B cell (primary cell): Measurements from ENCODE around the gene QSOX1. TPM values are rescaled to one million over a fixed set of nuclear protein-coding genes. Genes with fewer than 3 reads are reported as not detected.

Experiments used
- ATAC-seq: fragments of 200-7000 bp; cut with Tn5 transposase; one replicate; pipeline ENCODE4 v1.10.0; 2021; ENCODE audit warnings: low read depth, mild to moderate bottlenecking, moderate number of reproducible peaks, moderate library complexity
- CTCF ChIA-PET: fragments of 350-600 bp; sonication (Branson Sonifier 250); formaldehyde crosslinking; loops from one replicate; lab custom pipeline; 2021; ENCODE audit warnings: antibody characterized with exemption, inconsistent platforms; lab: Charles Lee
- POLR2A ChIA-PET: fragments of 350-600 bp; sonication (Branson Sonifier 250); formaldehyde crosslinking; loops from one replicate; lab custom pipeline; 2021; ENCODE audit warnings: antibody characterized with exemption; lab: Charles Lee
- DNase-seq: peaks from one replicate; pipeline ENCODE4 v3.0.0; 2013
- H2AFZ ChIP-seq: 2 replicates; pipeline ENCODE4 v1.6.1; 2012; ENCODE audit warnings: mild to moderate bottlenecking, low read depth, low read length; ENCODE audit not compliant: insufficient read depth, poor library complexity, severe bottlenecking
- H3K27ac ChIP-seq, 2 donors: 1 replicate in 1 of 2; 2 replicates in 1 of 2; pipeline ENCODE4 v1.5.1; 2012 to 2013; ENCODE audit warnings: low read length in 2 of 2, mild to moderate bottlenecking in 2 of 2, moderate library complexity in 1 of 2
- H3K27me3 ChIP-seq, 4 experiments: fragments of 200-600 bp in 1 of 4; sonication (generic) in 1 of 4; replicated peaks in 1 of 4; 1 replicate in 2 of 4; 2 replicates in 2 of 4; pipeline versions ENCODE4 v1.6.1 to v1.7.0; 2013 to 2016; ENCODE audit warnings: low read length in 3 of 4, mild to moderate bottlenecking in 2 of 4, mixed read lengths in 1 of 4, moderate library complexity in 1 of 4; ENCODE audit not compliant: insufficient read depth in 4 of 4, control insufficient read depth in 3 of 4; ENCODE audit errors: control extremely low read depth in 1 of 4
- H3K36me3 ChIP-seq, 2 experiments: replicated peaks in 1 of 2; 1 replicate in 1 of 2; 2 replicates in 1 of 2; pipeline versions ENCODE4 v1.6.1 to v1.7.1; 2013; ENCODE audit warnings: low read length in 1 of 2; ENCODE audit not compliant: insufficient read depth in 2 of 2, control insufficient read depth in 1 of 2; ENCODE audit errors: control extremely low read depth in 1 of 2, extremely low read depth in 1 of 2
- H3K4me1 ChIP-seq, 2 donors: fragments of 200-600 bp in 1 of 2; sonication (generic) in 1 of 2; 1 replicate in 1 of 2; 2 replicates in 1 of 2; pipeline versions ENCODE4 v1.5.1 to v1.6.1; 2013 to 2017; ENCODE audit warnings: low read length in 2 of 2; ENCODE audit not compliant: control insufficient read depth in 2 of 2, insufficient read depth in 2 of 2
- H3K4me2 ChIP-seq: replicated peaks from 2 replicates; pipeline ENCODE3; 2012; ENCODE audit warnings: mild to moderate bottlenecking, low read depth, low read length; ENCODE audit not compliant: poor library complexity, severe bottlenecking
- H3K4me3 ChIP-seq, 5 experiments: fragments of 200-600 bp in 1 of 5; sonication (generic) in 1 of 5; 1 replicate in 3 of 5; 2 replicates in 2 of 5; pipeline versions ENCODE4 v1.5.1 to v1.7.0; 2011 to 2016; ENCODE audit warnings: low read length in 4 of 5, mild to moderate bottlenecking in 4 of 5, low read depth in 2 of 5, control low read depth in 1 of 5, moderate library complexity in 1 of 5; ENCODE audit not compliant: insufficient read depth in 1 of 5; ENCODE audit errors: control extremely low read depth in 1 of 5, extremely low read depth in 1 of 5
- H3K79me2 ChIP-seq: fragments of 200-600 bp; sonication (generic); one replicate; pipeline ENCODE4 v1.6.0; 2016; ENCODE audit warnings: low read length; ENCODE audit not compliant: control insufficient read depth, insufficient read depth
- H3K9ac ChIP-seq: fragments of 200-600 bp; sonication (generic); 2 replicates; pipeline ENCODE4 v1.6.1; 2017; ENCODE audit warnings: mild to moderate bottlenecking, low read length, moderate library complexity
- H3K9me3 ChIP-seq, 3 donors: one replicate each; pipeline versions ENCODE4 v1.6.1 to v1.7.1; 2013; ENCODE audit warnings: low read length in 2 of 3; ENCODE audit not compliant: control insufficient read depth in 2 of 3, insufficient read depth in 1 of 3; ENCODE audit errors: control extremely low read depth in 1 of 3
- H4K20me1 ChIP-seq: 2 replicates; pipeline ENCODE4 v1.6.0; 2012; ENCODE audit warnings: mild to moderate bottlenecking, low read length; ENCODE audit not compliant: insufficient read depth, control insufficient read depth, poor library complexity, severe bottlenecking
- H3K27ac Mint-ChIP-seq: one replicate; pipeline ENCODE4 v1.8.0; 2021; ENCODE audit warnings: mixed read lengths
- H3K27me3 Mint-ChIP-seq: one replicate; pipeline ENCODE4 v1.8.0; 2021; ENCODE audit warnings: mixed read lengths
- H3K4me1 Mint-ChIP-seq: one replicate; pipeline ENCODE4 v1.8.0; 2021; ENCODE audit warnings: mixed read lengths
- H3K4me3 Mint-ChIP-seq: one replicate; pipeline ENCODE4 v1.8.0; 2021; ENCODE audit warnings: mixed read lengths
- H3K9me3 Mint-ChIP-seq: one replicate; pipeline ENCODE4 v1.8.0; 2022; ENCODE audit warnings: mixed read lengths; ENCODE audit not compliant: insufficient read depth
- EZH2 ChIP-seq: IDR thresholded peaks from 2 replicates; pipeline ENCODE4 v1.6.1; 2012; ENCODE audit warnings: borderline replicate concordance, low read depth, mild to moderate bottlenecking, moderate library complexity, low read length; ENCODE audit not compliant: insufficient read depth, poor library complexity, severe bottlenecking
- WGBS: methylation state at CpG from one replicate; pipeline ENCODE4 v1.1.5; 2013; ENCODE audit warnings: missing lambda C conversion rate; ENCODE audit not compliant: insufficient coverage; 5-methylcytosine and 5-hydroxymethylcytosine counted together
- intact Hi-C: fragments of 100-400 bp; cut with micrococcal nuclease; formaldehyde crosslinking; loops from one replicate; pipeline ENCODE4 v1.10.0; 2022
- polyA plus RNA-seq: library from polyadenylated mRNA; depleted of rRNA; stranded (reverse); fragments of >200 nt; gene quantifications from 2 replicates; pipeline ENCODE4 v1.2.3, GENCODE V29; 2012
- total RNA-seq, 2 donors: library from RNA; stranded (reverse); fragments of 120-200 nt in 1 of 2; gene quantifications; 1 replicate in 1 of 2; 2 replicates in 1 of 2; pipeline versions ENCODE4 v1.2.3 to v1.2.4, GENCODE V29; 2013 to 2022
- TF ChIP-seq, protein P1 (sequence below): fragments of 200-600 bp; IDR thresholded peaks from one replicate; pipeline ENCODE4 v1.8.0; 2022; ENCODE audit warnings: antibody characterized with exemption, mild to moderate bottlenecking

Gene QSOX1
- total and polyA plus RNA-seq, 2 donors (not counting 1 experiment from before 2014, with no cell fraction given): 11.4 to 20.6 TPM

DNA sequence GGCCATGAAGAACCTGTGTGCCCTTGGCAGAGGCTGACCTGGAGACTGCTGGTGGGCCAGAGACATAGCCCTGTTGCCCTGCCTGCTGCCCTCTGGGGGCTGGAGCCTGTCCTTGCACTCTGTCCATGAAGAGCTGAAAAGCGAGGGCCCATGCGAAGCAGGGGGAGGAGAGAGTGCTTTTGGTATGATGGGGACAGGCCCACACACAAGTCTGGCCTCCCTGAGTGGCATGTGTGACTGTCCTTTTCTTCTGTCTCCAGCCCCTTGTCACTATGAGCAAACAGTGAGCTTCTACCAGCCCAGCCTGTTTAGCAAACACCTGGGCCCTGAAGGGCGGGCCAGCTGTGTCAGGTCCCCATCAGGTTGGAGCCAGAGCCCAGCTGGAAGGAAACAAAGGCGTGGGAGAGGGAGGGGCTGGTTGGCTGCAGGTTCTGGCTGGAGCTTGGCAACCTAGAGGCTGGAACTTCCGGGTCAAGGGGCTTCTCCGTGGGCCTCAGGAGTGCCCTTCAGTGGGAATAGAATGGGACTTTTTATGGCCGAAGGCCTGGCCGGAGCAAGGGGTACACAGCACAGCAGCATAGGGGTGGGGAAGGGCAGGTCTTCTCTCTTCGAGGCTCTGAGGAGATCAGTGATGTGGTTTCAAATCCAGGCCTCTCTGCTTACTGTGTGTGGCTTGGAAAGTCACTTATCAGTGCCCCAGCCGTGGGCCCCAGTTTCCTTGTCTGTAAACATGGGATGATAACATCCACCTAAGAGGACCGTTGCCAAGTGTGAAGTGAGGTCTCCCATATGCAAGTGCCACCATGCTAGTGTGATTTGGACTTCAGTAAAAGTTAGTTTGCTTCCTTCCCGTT, 14.3 kb downstream of the QSOX1 start:
- Histone ChIP-seq H3K4me1 (no peaks in the 10 kb centered on the region), H2AFZ (no peak overlapping the region), H3K9me3 (no peaks in the 10 kb centered on the region), H3K79me2 (peaks cover 3% of the 10 kb centered on the region), H3K36me3 (peaks cover 0 to 6% of the 10 kb centered on the region in 2 experiments), H3K9ac (no peak overlapping the region), H3K27ac (no peak overlapping the region), H3K4me3 (no peak overlapping the region), H3K4me2 (no peak overlapping the region), H4K20me1 (no peaks in the 10 kb centered on the region), H3K27me3 (no peaks in the 10 kb centered on the region)
- no peaks in the 10 kb centered on the region for H3K4me1 Mint-ChIP-seq
- no peaks in the 10 kb centered on the region for H3K27me3 Mint-ChIP-seq
- ATAC-seq: peak; percentile 66
- POLR2A ChIA-PET: no interaction called here
- no peaks in the 10 kb centered on the region for H3K9me3 Mint-ChIP-seq
- H3K4me3 Mint-ChIP-seq: no peak overlapping the region
- CTCF ChIA-PET: interaction anchor here (0.6 to 8.5 kb wide), 10 partner anchors 10 to 472 kb away, joined by 3 to 62 read pairs (median 4); partner anchors contain the start of gene QSOX1
- DNase-seq: no peak
- TF ChIP-seq, protein P1, sequence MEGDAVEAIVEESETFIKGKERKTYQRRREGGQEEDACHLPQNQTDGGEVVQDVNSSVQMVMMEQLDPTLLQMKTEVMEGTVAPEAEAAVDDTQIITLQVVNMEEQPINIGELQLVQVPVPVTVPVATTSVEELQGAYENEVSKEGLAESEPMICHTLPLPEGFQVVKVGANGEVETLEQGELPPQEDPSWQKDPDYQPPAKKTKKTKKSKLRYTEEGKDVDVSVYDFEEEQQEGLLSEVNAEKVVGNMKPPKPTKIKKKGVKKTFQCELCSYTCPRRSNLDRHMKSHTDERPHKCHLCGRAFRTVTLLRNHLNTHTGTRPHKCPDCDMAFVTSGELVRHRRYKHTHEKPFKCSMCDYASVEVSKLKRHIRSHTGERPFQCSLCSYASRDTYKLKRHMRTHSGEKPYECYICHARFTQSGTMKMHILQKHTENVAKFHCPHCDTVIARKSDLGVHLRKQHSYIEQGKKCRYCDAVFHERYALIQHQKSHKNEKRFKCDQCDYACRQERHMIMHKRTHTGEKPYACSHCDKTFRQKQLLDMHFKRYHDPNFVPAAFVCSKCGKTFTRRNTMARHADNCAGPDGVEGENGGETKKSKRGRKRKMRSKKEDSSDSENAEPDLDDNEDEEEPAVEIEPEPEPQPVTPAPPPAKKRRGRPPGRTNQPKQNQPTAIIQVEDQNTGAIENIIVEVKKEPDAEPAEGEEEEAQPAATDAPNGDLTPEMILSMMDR: peak; percentile 34
- TF ChIP-seq EZH2: no peak
- intact Hi-C loops: no loop called here
- WGBS: 91% methylated on average over 12 of the region's 12 CpGs
- H3K27ac Mint-ChIP-seq: no peak overlapping the region

DNA sequence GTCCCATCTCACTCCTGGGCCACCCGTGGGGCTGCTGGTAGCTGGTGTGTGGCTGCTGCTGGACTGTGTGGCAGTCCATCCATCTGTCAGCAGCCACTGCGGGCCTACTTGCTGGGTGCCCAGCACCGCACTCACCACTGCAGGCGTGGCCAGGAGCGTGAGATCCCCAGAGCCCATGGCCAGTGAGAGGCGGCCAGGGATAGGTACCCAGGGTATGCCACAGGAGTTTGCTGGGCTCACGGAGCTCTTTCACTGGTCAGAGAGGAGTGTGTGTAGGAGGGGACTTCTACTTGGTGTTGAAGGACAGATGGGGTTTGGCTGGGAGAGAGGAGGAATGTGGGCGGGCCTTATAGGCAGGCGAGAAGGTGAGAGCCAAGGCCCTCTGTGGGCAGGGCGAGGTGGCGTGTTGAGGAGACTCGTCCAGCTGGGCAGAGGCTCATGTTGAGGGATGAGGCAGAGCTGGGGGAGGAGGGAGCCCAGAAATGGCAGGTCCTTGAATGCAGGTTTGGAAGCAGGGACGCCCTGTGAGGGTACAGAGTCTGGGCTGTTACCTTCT, 15.0 kb downstream of the QSOX1 start:
- Mint-ChIP-seq H3K27me3 (no peaks in the 10 kb centered on the region), H3K9me3 (no peaks in the 10 kb centered on the region), H3K4me1 (no peaks in the 10 kb centered on the region), H3K4me3 (no peak overlapping the region), H3K27ac (no peak overlapping the region)
- CTCF ChIA-PET: interaction anchor here (0.6 to 8.5 kb wide), 4 partner anchors 9 to 305 kb away, joined by 3 to 62 read pairs (median 8); no protein-coding TSS in a partner anchor
- Histone ChIP-seq H4K20me1 (no peaks in the 10 kb centered on the region), H3K27me3 (no peaks in the 10 kb centered on the region), H3K4me2 (no peak overlapping the region), H3K9ac (no peak overlapping the region), H3K4me3 (no peak overlapping the region), H3K4me1 (no peaks in the 10 kb centered on the region), H3K27ac (no peak overlapping the region), H3K36me3 (peaks cover 0 to 6% of the 10 kb centered on the region in 2 experiments), H3K79me2 (no peaks in the 10 kb centered on the region), H3K9me3 (no peaks in the 10 kb centered on the region), H2AFZ (no peak overlapping the region)
- TF ChIP-seq EZH2: no peak
- TF ChIP-seq, protein P1: no peak
- POLR2A ChIA-PET: no interaction called here
- WGBS: 92% methylated on average over 13 of the region's 13 CpGs
- no peak for ATAC-seq
- intact Hi-C loops: no loop called here
- no peak for DNase-seq
